ENCODE data around the gene PRKAR1A.

GRCh38 chr17:68540981-68541380, 28.8 kb downstream of the PRKAR1A start:
- no peak for TF ChIP-seq CTCF (IDR thresholded peaks at IDR 0.05; ENCODE audit: low read length)
- no peak for TF ChIP-seq EZH2 (optimal IDR thresholded peaks at IDR 0.05; ENCODE audit: low read depth, low read length)
- no peak for TF ChIP-seq EZH2phosphoT487 (IDR thresholded peaks at IDR 0.05; ENCODE audit: low read length)

Data from MM.1S (cell line).